ENCODE data around the gene BSDC1.

The BSDC1 gene

DNA sequence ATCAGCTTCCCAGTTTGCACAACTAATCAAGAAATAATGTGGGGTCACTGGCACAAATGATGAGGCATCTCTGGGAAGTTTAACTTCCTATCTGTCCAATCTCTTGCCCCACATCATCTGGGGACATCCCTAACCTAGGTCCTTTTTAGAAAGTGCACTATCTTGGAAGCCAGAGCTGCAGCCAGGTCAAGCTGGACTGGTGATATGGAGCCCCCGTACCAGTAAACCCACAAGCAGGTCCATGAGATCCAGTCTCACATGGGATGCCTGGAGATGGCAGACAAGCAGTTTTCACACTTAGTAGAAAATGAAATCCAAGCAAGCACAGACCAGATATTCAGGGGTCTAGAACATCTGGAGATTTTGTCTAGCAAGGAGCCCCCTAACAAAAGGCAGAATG is 27.5 kb upstream of the BSDC1 start:
- H3K27me3 ChIP-seq (ENCODE audit: insufficient read depth, insufficient read length), result no peaks in the 10 kb centered on the region
- DNase-seq (ENCODE audit: low read depth, low spot score), result no peak

DNA sequence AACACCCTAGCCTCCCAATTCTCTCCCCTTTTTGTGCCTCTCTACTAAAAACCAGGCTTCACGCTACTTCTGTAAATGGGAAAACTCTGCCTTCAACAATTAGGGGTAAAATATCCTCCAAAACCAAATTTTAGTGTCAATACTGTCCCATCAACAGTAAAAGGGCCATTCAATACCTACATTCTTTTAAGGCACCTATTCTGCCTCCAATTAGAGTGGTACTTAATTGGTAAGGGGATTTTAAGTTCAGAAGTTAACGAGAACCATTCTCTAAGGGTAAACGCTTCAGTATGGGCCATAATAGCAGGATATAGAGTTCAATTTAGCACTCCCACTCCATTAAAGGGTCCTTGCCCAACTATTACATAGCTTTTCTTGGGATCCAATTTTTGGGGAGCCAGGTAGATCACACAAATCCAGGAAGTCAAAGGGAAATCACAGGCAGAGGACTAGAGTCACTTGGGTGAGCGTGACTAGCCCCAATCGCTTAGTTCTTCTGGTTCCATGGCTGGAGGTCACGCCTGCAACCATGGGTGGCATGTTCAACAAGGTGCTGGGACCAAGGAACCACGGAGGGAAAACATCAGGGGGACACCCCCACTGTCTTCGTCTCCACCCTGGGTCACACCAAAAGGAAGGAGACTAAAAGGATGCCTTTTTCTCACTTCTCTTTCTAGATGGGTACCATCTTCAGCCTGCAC is 20.1 kb upstream of the BSDC1 start:
- no peak for DNase-seq (ENCODE audit: low read depth, low spot score)
- Histone ChIP-seq H3K9me3 (ENCODE audit: insufficient read depth, low read length) (peaks cover 64% of the 10 kb centered on the region), H3K36me3 (ENCODE audit: insufficient read depth, insufficient read length, low read length) (no peaks in the 10 kb centered on the region), H3K4me1 (ENCODE audit: insufficient read depth, insufficient read length) (no peaks in the 10 kb centered on the region), H3K9ac (ENCODE audit: insufficient read length, low read depth) (no peak overlapping the region), H3K4me3 (ENCODE audit: insufficient read length, low read depth) (no peak overlapping the region), H3K27me3 (ENCODE audit: insufficient read depth, insufficient read length) (no peaks in the 10 kb centered on the region)
- TF ChIP-seq SUZ12 (IDR thresholded peaks at IDR 0.05; ENCODE audit: extremely low read depth, insufficient read depth, insufficient read length), result no peak

More for the DNA sequence above, 27.5 kb upstream of the BSDC1 start:
- no peak for TF ChIP-seq SUZ12 (IDR thresholded peaks at IDR 0.05; ENCODE audit: extremely low read depth, insufficient read depth, insufficient read length)
- no peak for TF ChIP-seq ZNF274 (IDR thresholded peaks at IDR 0.05; ENCODE audit: low read depth, low read length)
- TF ChIP-seq YY1 (IDR thresholded peaks at IDR 0.05; ENCODE audit: insufficient read depth, insufficient read length), result no peak
- Histone ChIP-seq H3K4me1 (ENCODE audit: insufficient read depth, insufficient read length) (peaks cover 8% of the 10 kb centered on the region), H3K9me3 (ENCODE audit: insufficient read depth, low read length) (peaks cover 22% of the 10 kb centered on the region), H3K36me3 (ENCODE audit: insufficient read depth, insufficient read length, low read length) (no peaks in the 10 kb centered on the region), H3K4me3 (ENCODE audit: insufficient read length, low read depth) (no peak overlapping the region), H3K9ac (ENCODE audit: insufficient read length, low read depth) (no peak overlapping the region)

DNA sequence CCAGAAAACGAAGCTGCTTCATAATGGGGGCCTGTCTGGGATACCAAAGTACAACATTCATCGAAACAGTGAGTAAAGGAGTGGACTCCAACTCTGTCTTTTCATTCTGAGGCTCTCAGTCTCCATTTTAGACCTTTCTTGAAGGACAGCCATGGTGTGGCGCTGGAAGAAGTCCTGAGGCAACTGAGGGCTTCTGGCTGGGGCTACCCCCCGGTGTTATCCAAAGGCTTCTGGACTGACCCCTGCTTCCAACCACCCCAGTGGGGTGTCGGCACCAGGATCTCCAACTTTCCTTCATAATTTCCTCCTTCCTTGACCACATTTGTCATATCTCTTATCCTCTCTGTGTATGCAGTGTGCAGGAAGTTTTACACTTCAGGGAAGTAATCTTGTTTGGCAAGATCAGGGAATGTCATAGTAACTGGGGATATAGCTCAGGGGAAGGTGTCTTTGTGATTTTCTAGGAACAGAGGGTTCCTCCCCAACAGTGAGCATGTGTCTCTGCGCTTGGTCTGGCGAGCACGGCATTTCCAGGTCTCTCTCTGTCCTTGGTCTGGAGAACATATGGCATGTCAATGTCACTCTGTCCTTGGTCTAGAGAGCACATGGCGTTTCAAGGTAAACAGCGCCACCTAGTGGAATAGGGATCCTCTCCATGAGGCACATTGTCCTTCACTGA is 19.4 kb upstream of the BSDC1 start:
- H3K4me1 ChIP-seq (ENCODE audit: insufficient read depth, insufficient read length), result no peaks in the 10 kb centered on the region
- TF ChIP-seq ZNF274 (IDR thresholded peaks at IDR 0.05; ENCODE audit: low read depth, low read length), result no peak
- no peak for TF ChIP-seq YY1 (IDR thresholded peaks at IDR 0.05; ENCODE audit: insufficient read depth, insufficient read length)
- no peak for TF ChIP-seq SUZ12 (IDR thresholded peaks at IDR 0.05; ENCODE audit: extremely low read depth, insufficient read depth, insufficient read length)
- H3K36me3 ChIP-seq (ENCODE audit: insufficient read depth, insufficient read length, low read length), result no peaks in the 10 kb centered on the region
- H3K9me3 ChIP-seq (ENCODE audit: insufficient read depth, low read length), result peaks cover 65% of the 10 kb centered on the region
- H3K4me3 ChIP-seq (ENCODE audit: insufficient read length, low read depth), result no peak overlapping the region
- H3K27me3 ChIP-seq (ENCODE audit: insufficient read depth, insufficient read length), result no peaks in the 10 kb centered on the region
- peak; percentile 83 for DNase-seq (ENCODE audit: low read depth, low spot score)
- H3K9ac ChIP-seq (ENCODE audit: insufficient read length, low read depth), result no peak overlapping the region

DNA sequence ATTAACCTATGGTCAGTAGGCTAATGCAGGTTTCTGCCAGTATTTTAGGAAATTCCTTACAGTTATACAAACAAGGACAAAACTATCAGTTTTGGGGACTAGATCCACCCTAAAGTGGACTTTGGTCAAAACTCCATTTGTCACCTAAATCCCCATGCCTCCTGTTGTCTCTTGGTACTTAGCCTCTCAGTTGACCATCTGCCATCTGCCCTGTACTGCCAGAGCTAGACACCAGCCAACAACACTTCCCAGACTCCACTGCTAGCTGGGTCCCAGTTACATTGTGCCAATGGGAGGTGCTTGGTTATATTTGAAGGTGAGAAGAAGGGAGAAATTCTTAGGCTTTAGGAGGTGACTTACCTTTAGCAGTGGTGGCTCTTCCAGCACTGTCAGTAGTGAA is 17.0 kb upstream of the BSDC1 start:
- DNase-seq (ENCODE audit: low read depth, low spot score), result no peak
- no peaks in the 10 kb centered on the region for H3K27me3 ChIP-seq (ENCODE audit: insufficient read depth, insufficient read length)
- no peaks in the 10 kb centered on the region for H3K4me1 ChIP-seq (ENCODE audit: insufficient read depth, insufficient read length)
- peaks cover 44% of the 10 kb centered on the region for H3K9me3 ChIP-seq (ENCODE audit: insufficient read depth, low read length)
- H3K36me3 ChIP-seq (ENCODE audit: insufficient read depth, insufficient read length, low read length), result no peaks in the 10 kb centered on the region
- no peak overlapping the region for H3K4me3 ChIP-seq (ENCODE audit: insufficient read length, low read depth)
- H3K9ac ChIP-seq (ENCODE audit: insufficient read length, low read depth), result no peak overlapping the region
- TF ChIP-seq ZNF274 (IDR thresholded peaks at IDR 0.05; ENCODE audit: low read depth, low read length), result no peak
- no peak for TF ChIP-seq YY1 (IDR thresholded peaks at IDR 0.05; ENCODE audit: insufficient read depth, insufficient read length)

DNA sequence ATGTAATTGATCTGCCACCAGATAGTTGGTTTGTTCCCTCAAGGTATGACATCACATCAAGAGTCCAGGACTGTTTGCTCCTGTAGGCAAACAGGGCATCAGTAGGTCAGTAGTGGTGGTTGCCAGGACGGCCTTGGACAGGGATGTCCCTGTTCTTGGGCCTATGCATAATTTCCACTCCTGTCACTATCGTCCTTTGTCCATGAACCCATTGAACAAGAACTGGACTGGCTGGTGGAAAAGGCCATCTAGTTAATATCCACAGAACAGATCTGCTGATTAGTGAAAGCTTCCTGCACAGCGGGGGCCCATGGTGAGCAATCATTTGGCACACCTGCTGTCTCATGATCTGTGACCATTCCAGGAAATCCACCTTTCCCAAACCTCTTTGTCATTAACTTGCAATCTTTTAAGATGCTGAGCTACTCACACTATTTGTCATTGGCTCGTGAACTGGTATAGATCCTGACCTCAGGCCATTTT is 12.4 kb upstream of the BSDC1 start:
- H3K36me3 ChIP-seq (ENCODE audit: insufficient read depth, insufficient read length, low read length), result no peaks in the 10 kb centered on the region
- H3K4me3 ChIP-seq (ENCODE audit: insufficient read length, low read depth), result no peak overlapping the region
- DNase-seq (ENCODE audit: low read depth, low spot score), result no peak
- no peak for TF ChIP-seq SUZ12 (IDR thresholded peaks at IDR 0.05; ENCODE audit: extremely low read depth, insufficient read depth, insufficient read length)
- TF ChIP-seq YY1 (IDR thresholded peaks at IDR 0.05; ENCODE audit: insufficient read depth, insufficient read length), result no peak
- TF ChIP-seq ZNF274 (IDR thresholded peaks at IDR 0.05; ENCODE audit: low read depth, low read length), result no peak
- no peaks in the 10 kb centered on the region for H3K4me1 ChIP-seq (ENCODE audit: insufficient read depth, insufficient read length)
- H3K27me3 ChIP-seq (ENCODE audit: insufficient read depth, insufficient read length), result no peaks in the 10 kb centered on the region
- no peak overlapping the region for H3K9ac ChIP-seq (ENCODE audit: insufficient read length, low read depth)
- peaks cover 7% of the 10 kb centered on the region; the same call in 1 of the 2 replicates for H3K9me3 ChIP-seq (ENCODE audit: insufficient read depth, low read length)

DNA sequence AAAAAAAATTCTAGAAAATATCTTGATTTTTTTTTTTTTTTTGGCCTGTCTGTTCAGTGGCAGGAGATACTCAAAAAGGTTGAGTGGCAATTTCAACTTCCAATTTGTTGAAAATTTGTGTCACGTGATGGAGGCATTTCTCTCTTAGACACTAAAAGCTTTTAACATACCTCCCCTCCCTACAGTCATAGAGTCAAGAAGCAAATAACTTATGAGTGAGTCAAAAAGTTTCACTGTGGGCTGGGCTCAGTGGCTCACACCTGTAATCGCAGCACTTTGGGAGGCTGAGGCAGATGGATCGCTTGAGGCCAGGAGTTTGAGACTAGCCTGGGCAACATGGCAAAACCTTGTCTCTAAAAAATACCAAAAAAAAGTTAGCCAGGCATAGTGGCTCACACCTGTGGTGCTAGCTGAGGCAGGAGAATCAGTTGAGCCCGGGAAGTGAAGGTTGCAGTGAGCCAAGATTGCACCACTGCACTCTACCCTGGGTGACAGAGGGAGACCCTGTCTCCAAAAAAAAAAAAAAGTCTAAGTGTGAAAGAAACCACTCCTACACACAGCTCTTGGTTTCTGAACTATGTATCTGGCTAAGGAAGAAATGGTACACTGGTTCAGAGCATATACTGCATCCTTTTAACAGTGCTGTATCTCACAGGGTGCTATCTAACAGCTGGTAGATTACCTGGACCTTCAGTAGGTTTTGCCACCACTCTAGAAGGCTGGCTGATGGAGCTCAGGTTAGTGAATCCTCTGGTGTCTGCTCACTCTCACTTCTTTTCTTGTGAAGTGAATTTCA is 11.6 kb upstream of the BSDC1 start:
- Histone ChIP-seq H3K9ac (ENCODE audit: insufficient read length, low read depth) (no peak overlapping the region), H3K9me3 (ENCODE audit: insufficient read depth, low read length) (peaks cover 7% of the 10 kb centered on the region; the same call in 1 of the 2 replicates), H3K4me1 (ENCODE audit: insufficient read depth, insufficient read length) (peaks cover 4% of the 10 kb centered on the region), H3K36me3 (ENCODE audit: insufficient read depth, insufficient read length, low read length) (no peaks in the 10 kb centered on the region), H3K4me3 (ENCODE audit: insufficient read length, low read depth) (no peak overlapping the region), H3K27me3 (ENCODE audit: insufficient read depth, insufficient read length) (no peaks in the 10 kb centered on the region)
- TF ChIP-seq ZNF274 (IDR thresholded peaks at IDR 0.05; ENCODE audit: low read depth, low read length) (no peak), YY1 (IDR thresholded peaks at IDR 0.05; ENCODE audit: insufficient read depth, insufficient read length) (no peak), SUZ12 (IDR thresholded peaks at IDR 0.05; ENCODE audit: extremely low read depth, insufficient read depth, insufficient read length) (no peak)
- no peak for DNase-seq (ENCODE audit: low read depth, low spot score)

DNA sequence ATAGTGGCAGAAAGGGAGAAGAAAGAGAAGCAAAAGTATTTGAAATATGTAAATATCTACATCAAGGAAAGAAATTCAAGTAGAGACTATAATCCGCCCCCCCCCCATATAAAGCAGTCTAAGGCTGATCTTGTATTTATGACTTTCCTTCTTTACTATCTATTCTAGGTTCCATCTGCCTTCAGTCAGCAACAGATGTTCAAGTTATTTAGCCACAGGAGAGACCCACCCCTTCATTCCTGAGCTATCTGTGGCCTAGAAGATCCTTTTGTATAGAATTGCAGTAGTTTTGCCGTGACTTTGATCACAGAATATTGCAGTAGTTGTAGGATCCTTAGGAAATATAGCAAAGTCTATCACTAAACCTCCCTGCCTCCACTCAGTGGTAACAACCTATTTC is 10.7 kb upstream of the BSDC1 start:
- Histone ChIP-seq H3K9ac (ENCODE audit: insufficient read length, low read depth) (no peak overlapping the region), H3K36me3 (ENCODE audit: insufficient read depth, insufficient read length, low read length) (no peaks in the 10 kb centered on the region), H3K27me3 (ENCODE audit: insufficient read depth, insufficient read length) (no peaks in the 10 kb centered on the region), H3K9me3 (ENCODE audit: insufficient read depth, low read length) (peaks cover 7% of the 10 kb centered on the region; the same call in 1 of the 2 replicates), H3K4me1 (ENCODE audit: insufficient read depth, insufficient read length) (peaks cover 4% of the 10 kb centered on the region), H3K4me3 (ENCODE audit: insufficient read length, low read depth) (no peak overlapping the region)
- TF ChIP-seq YY1 (IDR thresholded peaks at IDR 0.05; ENCODE audit: insufficient read depth, insufficient read length) (no peak), SUZ12 (IDR thresholded peaks at IDR 0.05; ENCODE audit: extremely low read depth, insufficient read depth, insufficient read length) (no peak), ZNF274 (IDR thresholded peaks at IDR 0.05; ENCODE audit: low read depth, low read length) (no peak)
- no peak for DNase-seq (ENCODE audit: low read depth, low spot score)
